HG02623 (cell line): ENCODE measurements around the gene ATG2B.

Source experiments
- ATAC-seq: cut with Tn5 transposase; IDR thresholded peaks from one replicate; pipeline ENCODE4 v1.9.1; 2021; ENCODE audit warnings: moderate library complexity; ENCODE audit not compliant: unreplicated experiment

ATG2B gene

DNA sequence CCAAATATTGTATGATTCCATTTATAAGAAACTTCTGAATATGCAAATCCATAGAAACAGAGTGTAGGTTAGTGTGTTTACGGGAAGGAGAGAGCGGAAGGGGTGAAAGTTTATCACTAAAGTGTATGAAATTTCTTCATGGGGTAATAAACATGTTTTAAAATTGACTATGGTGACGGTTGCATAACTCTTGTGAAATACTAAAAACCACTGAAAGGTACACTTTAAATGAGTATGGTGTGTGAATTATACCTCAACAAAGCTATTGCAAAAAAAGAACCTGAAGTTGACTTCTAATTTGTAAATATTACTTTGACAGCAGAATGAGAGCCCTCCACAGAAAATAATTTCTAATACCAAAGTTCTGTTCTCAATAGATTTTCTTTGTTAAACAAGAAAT is 47.1 kb downstream of the ATG2B start:
- no peak for ATAC-seq

DNA sequence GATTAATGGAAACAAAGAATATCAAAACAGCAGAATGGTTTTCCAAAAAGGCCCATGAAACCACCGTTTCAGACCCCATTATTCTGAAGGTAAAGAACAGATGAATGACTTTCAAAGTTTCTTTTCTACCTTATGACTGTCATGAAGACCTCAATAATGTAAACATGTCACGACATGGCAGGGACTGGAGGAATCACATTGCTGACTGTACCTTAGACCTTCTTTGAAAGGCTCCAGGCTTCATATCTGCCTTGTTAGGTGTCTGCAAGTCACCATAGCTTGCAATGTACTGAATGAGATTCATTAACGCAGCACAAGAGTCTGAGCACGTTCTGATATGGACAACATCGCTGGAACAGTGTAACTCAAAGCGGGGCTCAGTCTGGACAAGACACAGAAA is 52.2 kb downstream of the ATG2B start:
- no peak for ATAC-seq

DNA sequence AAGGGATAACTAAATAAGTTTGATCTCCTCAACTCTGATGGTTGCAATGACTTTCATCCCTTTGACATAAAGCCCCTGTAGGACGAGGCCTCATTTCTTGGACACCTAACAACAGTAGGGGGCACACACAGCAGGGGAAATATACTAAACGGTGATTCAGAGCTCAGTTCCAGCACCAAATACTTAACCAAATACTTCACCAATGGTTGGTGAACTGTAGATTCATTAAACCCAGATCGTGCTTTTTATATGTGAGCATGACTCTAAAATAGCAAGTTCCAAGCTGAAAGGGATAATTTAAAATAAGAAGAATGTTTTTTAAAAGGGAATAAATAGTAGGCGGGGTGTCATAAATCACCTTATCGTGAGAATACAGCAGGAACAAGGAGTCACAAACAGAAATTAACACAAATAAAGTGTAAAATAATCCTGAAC is 53.2 kb downstream of the ATG2B start:
- ATAC-seq = no peak

DNA sequence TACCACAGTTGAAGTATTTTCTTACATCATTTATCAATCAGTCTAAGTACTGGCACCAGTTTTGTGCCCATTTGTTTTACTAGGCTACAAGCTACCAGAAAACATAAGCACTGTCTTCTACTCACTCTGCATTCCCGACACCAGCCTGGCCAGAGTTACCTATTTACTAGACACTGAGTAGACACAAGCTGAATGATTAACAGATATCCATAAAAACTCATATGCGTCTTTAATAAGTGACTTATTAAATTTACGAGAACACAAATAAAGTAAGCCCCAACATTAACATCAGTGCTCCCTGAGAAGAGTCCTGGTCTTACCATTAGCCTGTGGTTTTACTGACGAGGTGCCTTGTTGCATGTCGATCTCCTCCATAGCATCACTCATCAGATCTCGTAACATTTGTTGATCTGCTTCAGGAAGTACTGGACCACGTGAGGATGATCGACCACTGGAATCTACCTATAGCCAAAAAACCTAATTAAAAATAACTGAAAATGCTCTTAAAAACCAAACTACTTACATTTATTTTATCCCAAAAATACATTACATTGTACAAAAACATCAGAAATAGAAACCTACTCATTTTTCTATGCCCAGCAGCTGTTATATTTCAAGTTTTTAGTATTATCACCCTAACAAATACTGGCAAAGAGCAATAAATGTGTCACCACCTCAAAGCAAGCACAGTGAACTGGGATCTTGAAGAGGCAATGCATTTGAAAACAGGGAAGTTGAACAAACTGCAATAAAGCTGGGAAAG is 53.8 kb downstream of the ATG2B start:
- no peak for ATAC-seq

DNA sequence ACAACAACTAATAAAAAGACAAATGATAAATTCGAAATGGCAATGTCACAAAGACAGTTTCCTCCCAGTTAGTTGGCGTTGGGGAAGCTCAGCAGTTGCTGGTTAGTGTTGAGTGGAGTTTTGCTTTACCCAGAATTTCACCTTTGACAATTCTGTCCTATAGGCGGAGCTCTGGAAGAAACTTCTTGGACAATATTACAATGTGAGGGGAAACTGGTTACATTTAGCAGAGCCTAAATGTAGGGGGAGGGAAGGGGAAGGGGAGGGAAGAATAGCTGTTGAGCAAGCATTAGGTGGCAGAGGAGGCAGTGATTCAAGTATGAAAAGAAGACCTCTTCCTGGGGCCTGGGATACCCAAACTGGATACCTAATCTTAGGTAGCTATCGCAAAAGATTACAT is 55.7 kb downstream of the ATG2B start:
- no peak for ATAC-seq

DNA sequence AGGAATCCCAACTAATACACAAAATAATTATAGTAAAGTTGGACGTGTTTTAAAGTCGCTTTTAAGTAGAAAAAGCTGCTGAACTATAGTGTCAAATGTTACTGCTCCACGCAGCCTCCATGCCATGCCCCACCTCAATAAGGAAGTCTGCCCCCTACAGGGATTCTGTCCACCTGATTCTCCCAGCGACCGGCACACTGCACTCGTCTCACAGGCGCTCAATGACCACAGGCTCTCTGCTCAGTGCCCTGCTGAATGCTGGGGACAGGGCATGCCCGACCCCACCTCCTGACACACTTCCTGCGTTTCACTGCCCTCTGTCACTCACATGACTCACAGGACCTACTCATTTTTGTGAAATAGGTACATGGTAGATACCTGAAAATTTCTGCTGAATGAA is 58.2 kb downstream of the ATG2B start:
- no peak for ATAC-seq

DNA sequence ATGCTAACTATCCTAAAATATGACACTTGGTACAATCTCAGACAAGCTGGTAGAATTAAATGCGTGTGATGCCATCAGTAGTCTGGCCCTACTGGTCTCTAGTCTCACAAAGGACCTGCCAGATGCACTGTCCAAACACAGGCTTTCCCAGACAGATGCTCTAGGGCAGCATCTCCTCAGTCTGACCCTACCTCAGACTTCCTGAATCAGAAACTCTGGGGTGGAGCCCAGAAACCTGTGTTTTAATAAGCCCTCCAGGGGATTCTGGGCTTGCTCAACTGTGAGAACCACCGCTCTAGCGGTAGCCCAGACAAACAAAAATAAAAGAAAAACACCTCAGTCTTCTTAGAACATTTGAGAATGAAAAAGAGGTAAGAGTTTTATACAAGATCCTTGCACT is 59.2 kb downstream of the ATG2B start:
- no peak for ATAC-seq

DNA sequence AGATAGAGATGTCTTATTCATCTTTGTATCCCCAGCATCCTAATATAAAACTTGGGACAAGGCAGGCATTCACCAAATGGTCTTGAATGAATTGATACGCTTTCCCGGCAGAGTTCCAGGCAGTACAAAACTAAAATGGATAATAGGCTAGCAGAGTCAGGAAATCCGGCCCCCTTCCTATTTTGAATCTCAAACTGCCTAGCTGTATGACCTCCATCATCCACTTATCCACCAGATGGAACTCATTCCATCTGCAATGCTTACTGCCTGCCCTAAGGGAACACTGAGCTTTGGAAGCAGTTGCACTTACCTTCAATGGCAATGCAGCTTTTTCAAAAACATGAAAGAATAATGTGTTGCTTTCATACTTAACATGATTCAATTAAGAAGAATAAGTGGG is 63.7 kb downstream of the ATG2B start:
- ATAC-seq = no peak

DNA sequence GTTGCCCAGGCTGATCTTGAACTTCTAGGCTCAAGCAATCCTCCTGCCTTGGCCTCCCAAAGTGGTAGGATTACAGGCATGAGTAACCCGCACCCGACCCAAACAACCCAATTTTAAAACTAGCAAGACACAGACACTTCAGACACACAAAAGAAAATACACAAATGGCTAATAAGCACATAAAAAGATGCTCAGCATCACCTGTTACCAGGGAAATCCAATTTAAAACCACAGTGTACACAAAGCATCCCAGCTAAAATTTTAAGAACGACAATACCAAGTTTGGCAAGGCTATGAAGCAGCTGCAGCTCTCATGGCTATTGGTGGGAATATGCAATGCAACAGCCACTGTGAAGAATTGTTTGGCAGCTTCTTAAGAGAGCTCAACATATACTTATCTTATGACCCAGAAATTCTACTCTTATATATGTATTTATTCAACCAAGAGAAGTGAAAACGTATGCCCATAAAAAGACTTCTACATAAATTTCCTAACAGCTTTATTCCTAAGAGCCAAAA is 65.1 kb downstream of the ATG2B start:
- no peak for ATAC-seq

DNA sequence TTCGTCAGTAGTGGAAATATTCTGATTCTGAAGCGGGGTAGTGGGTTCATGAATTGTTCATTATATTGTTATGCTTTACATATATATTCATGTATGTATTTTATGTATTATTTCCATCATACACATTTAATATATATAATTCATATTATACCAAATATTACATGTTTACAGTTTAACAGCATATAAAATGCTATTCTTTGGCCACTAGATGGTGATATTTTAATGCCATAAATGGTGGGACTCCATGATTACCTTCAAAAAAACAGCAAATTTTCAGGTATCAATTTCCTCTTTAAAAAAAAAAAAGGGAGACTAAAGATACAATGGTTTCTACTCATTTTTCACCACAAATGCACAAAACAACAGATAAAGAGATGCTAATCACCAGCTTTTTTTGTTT is 66.1 kb downstream of the ATG2B start:
- ATAC-seq = no peak

DNA sequence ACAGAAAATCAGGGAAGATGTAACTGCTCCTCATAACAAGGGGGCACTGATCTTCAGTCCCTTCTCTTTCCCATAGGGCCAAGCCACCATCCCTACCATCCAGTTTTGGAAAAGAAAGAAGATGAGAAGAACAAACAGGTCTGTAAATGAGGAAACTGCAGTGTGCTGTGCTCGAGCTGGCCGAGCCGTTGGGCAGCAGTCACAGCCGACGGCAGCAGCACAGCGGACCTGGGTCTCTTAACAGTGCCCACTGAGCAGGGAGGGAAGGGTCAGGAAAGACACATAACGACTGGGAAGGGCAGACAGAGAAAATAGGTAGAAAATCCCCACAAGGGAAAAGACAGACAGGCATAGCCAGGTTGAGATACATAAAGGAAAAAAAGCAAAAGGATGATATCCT is 68.9 kb downstream of the ATG2B start:
- no peak for ATAC-seq

DNA sequence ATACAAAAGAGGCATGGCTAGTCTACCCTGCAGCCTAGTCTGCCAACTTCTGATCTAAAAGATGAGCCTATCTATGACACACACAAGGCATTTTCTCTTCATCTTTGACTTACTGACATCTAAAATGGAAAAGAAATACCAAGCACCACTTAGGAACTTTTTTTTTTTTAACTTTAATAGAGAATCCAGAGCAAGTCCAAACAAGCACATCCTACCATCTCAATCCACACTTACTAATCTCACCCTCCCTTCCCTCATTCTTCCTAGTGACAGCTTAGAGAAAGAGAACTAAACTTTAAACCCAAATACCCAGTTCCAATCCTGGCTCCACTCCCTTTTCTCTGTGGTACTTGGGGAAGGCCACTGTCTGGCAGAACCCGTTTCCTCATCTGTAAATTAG is 75.3 kb downstream of the ATG2B start:
- no peak for ATAC-seq

DNA sequence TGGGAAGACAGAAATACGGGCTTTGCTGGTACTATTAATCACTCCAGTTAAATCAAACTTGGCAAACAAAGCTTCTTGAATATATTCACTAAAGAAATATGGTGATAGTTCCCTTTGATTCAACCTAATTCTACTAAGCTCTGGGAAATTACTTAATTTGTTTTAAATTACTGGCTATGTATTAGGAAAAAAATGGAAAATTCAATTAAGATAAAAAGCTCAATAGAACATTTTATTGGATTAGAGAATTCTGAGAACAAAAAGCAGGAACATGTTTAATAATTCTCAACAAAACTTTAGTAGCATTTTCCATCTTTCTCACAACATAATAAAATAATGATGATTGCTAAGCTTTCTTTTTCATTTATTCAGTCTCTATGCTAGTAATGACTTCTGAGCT is 76.9 kb downstream of the ATG2B start:
- no peak for ATAC-seq

DNA sequence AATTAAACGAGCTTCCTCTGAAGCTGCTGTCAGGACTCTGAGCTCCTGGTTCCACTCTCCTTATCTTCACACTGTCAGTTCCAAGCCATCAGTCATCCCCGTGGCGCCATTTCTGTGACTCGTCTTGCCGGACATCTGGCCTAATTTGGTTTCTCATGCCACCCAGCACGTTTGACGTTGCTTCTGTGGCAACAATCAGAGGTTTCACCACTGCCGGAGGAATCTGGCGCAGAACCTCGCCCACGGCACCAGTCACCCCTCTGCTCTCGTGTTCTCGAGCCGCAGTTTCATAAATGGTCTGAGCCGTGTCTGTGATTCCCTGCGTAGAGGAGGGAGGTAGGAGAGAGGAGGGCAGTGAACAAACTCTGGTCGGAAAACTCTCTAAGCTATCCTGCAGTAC is 77.5 kb downstream of the ATG2B start:
- ATAC-seq = no peak

DNA sequence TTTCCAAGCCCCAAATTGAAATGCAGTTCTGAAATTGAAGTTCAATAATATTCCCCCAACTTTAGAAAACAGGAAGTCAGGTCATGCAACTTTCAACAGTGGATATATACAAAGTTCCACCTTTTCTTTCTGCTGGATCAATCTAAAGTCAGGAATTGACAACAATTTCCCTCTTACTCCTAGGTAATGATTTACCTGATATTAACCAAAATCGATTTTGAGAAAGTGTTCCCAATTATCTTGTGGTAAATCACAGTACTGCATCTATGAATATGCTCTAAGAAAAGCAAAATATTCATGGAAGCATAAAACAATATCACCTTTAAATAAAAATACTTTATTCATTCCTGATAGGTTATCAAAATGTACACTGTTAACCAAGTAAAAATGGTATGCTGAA is 78.7 kb downstream of the ATG2B start:
- ATAC-seq = no peak

DNA sequence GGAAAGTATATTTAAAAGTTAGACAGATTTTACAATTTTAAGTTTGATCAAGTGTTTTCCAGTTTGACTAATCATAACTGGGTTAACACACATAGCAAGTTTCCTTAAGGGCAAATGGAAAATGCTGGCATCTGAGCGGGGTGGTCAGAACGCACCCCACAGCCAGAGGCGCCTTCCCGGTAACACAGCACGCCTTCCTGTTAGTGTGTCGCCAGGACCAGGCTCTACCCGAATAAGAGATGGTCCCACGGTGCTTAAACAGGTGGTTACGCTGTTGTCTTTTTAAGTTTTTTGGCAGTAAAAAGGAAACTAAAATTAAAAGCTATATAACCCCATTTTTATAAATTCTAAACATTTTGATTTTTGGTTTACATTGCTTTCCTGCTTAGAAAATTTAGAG is 79.1 kb downstream of the ATG2B start:
- no peak for ATAC-seq

DNA sequence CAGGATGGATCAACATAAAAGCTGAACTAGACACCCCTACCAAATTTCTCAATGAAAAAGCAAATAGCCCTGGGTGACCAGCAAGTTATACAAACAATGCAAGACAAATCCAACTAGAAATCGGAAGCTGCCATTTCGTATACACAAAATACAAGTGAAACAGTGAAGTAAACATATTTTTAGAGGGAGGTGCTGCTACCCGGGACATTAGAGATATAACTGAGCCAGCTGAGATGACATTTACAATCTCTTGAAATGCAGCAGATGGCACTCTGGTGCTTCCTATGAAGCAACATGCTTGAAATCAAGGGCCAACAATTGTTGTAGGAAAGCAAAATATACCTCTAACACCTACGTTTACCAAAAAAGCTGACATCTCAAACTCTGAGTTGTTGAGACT is 81.7 kb downstream of the ATG2B start:
- no peak for ATAC-seq

DNA sequence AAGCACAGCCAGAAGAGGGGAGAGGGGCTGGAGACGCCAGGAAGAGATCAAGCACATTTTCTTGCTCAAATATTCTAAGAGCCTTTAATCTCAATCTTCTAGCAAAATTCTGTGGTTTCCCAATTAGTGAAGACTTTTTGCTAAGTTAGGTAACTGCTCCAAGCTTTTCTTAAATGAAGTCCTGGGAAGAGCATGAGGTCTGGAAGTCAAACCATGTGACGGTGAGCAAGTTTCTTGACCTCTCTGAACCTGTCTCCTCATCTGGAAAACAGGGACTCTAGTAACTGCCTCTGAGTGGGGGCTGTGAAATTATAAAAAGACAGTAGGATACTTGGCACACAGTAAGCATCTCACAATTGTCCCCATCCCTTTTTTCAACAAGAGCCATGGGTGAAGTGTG is 83.0 kb downstream of the ATG2B start:
- no peak for ATAC-seq

DNA sequence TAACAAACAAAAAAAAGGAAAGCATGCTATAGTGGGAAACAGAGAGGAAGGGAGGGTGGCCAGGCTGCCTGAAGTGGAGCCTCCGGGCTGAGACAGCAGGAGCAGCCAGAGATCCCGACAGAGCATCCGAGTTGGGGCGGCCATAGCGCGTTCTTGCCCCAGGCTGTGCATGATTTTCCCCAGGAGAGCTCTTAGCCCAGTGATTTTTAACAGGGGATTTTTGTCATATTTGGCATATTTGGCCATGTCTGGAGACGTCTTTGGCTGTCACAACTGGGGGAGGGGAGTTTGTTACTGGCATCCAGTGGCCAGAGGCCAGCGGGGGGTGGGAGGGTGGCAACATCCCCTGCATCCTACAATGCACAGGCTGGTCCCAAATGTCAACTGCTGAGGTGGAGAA is 83.6 kb downstream of the ATG2B start:
- no peak for ATAC-seq

DNA sequence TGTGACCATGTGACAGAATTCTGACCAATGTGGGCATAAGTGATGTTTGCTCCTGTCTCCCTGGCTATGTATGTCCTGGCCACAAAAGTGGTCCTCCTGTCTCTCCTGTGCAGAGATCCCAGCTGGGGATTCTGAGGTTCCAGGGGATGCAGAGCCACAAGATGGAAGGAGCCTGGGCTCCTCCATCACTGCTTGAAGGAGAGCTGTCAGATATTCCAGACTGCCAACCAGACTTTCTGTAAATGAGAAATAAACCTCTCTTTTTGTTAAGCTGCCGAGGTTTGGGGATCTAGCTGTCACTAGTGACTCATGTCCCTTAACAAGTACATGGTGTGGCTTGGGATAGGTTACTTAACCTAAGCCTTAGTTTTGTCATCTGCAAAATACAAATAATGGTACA is 85.3 kb downstream of the ATG2B start:
- ATAC-seq = no peak

DNA sequence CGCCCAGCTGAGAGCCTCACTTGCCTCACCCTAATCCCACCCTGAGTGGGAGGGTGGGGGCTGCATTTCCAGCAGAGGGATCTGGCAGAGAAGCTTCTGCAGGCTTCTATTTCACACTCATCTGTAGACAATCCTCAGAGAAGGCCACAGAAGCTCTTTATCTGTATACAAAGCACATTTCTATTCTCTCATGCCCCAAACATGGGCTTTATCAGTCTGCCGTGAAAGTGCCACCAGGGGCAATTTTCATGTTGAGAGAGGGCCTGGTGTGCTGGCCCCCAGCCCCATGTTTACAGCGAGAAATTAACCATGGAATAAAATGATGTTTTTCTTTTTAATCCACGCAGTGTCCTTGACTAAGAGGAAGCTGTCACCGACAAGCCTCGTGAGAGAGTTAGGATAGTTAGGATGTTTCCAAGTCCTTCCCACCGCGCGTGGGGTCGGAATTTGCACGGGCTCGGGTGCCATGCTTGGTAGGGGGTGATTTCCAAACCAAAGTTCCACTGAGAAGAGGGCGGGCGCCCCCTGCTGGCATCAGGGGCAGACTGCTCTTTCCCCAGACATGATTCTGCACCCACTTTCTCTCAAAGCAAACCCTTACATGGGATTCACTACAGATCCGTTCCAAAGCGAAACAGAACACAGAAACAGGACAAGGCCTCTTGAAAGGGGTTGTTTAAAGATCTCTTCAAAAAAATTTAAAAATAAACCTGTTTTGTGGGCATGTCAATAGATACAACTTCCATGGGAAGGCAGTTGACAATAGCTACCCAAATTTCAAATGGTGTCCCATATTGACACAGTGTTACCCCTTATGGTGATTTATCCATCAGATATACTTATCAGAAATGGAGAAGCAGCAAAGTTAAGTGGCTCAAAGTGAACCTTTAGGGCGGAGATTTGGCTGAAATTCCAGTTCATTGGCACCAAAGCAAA is 87.7 kb downstream of the ATG2B start:
- no peak for ATAC-seq

DNA sequence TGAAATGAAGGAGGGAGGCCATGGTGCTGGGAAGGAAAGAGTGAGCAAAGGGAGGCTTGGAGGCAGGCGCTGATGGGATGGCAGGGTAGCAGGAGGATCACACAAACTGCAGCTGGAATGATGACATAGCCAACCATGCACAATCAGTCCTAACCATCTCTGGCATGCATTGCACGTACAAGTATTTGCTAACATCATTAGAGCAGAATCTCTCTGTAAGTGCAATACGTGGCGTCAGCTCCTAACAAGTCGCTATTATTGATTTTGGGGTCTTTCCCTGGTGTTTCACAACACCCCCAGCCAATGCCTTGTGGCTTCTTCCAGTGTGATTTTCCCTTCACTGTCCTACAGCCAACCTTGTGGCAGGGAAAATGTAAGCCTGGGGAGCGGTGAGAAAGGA is 88.6 kb downstream of the ATG2B start:
- ATAC-seq = no peak
